HG02759 (cell line): ENCODE data around the gene BTBD6.

ENCODE experiments used
- ATAC-seq: cut with Tn5 transposase; IDR thresholded peaks from one replicate; pipeline ENCODE4 v1.9.1; 2021; ENCODE audit warnings: mild to moderate bottlenecking, moderate library complexity; ENCODE audit not compliant: unreplicated experiment

The BTBD6 gene

DNA sequence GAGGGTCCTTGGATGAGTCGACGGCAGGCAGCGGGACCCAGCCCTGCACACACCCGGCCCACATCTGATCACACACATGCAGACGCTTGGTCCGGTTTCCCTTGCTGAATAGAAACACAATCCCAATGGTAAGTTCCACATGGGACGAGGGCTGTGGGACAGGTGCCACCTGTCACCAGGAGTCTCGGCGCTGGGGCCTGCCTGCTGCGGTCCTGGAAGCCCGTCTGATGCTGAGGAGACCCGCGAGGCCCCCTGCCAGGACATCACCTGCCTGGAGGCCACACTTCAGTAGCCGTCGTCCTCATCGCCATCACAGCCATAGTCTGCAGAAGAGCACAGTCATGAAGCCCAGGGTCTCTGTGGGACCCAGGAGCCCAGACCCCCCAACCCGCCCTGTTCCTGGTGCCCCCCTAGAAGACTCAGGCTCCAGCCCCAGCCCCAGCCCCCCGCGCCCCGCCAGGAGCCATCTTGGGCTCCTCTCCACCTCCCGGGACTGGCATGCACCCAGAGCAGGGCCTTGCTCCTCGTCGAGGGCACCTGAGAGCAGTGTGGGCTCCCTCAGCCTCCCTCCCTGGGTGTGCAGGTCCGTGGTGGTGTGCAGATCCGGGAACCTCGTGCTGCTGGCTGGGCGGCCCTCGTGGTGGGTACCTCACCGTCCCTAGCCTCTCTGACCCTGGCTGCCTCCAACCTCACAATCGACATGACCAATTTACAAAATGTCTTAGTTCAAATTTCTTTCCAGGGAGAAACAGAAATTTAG is 37.9 kb upstream of the BTBD6 start:
- no peak for ATAC-seq

DNA sequence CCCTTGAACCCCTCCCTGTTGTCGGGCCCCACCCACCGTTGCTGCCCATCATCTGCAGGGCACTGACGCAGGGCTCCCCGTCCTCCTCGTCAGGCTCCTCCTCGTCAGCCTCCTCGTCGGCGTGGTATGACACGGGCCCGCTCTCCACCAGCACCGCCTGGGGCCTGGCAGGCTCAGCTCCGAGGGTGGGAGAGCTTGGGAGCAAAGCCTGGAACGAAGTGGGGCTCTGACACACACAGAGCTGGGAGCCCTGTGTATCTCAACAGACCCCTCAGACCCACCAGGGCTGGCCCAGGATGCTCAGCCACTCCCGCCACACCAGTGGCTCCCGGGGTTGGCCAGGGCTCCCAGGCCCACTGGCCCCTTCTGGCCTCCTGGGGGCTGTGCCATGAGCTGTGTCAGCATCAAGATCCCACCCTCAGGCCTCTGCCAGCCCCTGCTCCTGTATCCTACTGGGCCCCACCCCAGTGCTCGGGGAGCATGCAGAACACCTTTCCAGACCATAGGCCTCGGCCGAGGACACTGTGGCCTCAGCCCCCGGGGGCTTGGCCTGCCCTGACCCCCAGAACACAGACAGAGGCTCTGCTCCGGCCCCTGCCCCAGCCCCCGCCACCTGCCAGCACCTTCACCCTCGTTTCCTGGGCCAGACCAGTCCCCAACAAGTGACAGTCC is 37.1 kb upstream of the BTBD6 start:
- no peak for ATAC-seq

DNA sequence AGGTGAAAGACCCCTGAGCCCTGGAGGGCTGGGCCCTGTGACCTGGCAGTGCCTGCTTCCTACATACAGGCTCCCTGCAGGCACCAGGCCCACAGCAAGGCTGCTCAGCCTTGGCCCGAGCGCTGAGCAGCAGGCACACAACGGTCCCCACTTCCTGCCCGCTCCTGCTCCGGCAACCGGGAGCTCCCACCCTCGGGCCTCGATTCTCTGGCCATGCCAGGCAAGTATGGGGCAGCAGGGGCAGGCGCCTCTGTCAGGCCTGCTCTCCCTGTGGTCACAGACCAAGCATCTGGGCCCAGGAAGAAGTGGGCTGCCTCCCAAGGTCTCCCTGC is 36.6 kb upstream of the BTBD6 start:
- no peak for ATAC-seq

DNA sequence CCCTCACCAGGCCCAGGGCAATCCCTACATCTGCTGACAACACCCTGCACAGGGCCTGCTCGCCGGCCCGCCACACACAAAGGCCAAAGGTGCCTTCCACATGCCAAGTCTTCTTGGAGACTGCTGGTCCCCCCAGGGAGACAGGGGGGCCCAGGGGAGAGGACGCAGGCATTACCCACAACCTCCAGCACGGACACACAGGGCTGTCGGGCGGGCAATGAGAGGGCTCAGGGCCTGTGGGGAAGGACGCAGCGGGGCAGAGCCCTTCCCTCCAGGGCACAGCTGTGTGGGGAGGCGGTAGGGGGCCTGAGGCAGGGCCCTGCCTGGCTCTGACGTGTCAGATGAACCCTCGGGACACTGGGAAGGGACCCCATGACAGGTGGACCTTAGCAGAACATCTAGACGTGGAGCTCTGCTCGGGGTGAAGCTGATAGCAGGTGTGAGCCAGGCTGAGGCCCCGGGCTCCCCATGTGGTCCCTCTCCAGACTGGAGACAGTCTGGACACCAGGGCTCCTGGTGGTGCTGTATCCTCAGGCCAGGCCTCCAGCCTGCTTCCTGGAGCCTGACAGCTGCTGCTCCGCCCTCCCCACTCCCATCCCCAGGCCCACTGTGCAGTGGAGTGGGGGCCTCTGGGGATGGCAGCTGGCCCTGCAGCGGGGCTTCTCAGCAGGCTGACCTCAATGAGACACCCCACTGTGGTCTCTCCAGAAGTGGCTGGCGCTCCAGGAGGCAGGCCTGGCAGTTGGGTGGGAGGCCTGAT is 35.6 kb upstream of the BTBD6 start:
- no peak for ATAC-seq

DNA sequence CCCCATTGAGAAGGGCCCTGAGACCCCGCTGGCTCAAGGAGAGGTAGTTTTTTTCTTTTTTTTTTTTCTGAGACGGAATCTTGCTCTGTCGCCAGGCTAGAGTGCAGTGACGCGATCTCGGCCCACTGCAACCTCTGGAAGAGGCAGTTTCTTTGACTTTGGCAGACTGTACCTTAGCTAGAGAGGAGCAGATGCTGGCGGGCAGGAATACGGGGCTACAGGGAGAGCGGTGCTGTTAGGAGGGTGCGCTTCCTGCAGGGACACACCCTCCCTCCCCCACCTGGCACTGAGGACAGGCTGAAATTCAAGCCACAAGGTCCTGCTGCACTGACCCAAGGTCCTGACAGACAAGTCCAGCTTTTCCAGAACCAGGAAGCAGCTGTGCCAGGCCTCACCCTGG is 35.0 kb upstream of the BTBD6 start:
- ATAC-seq = no peak

DNA sequence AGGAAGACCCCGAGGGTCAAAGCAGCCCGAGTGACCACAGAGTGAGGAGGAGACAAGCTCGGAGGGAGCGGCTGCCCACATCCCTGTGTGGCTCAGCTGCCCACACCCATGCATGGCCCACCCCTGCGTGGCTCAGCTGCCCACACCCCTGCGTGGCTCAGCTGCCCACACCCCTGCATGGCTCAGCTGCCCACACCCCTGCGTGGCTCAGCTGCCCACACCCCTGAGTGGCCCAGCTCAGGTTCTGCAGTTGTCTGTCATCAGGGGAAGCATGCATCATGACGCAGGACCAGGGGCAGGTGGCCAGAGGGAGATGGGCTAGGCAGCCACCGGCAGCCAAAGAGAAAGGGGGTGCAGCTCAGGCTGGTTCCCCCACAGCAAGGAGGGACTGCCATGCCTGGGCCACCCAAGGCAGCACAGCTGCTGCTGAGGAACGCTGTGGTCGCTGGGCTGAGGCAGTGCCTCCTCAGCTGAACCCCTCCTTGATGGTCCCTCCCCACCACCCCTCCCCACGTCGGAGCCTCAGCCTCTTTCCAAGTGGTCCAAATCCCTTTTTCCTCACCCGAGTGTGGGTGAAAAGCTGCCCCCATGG is 33.9 kb upstream of the BTBD6 start:
- no peak for ATAC-seq

DNA sequence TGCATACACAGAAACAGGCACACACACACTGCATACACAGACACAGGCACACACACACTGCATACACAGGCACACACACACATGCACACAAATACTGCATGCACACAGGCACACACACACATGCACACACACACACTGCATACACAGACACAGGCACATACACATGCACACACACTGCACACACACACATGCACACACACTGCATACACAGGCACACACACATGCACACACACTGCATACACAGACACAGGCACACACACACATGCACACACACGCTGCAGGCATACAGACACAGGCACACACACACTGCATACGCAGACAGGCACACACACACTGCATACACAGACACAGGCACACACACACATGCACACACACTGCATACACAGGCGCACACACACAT is 32.7 kb upstream of the BTBD6 start:
- ATAC-seq = no peak

DNA sequence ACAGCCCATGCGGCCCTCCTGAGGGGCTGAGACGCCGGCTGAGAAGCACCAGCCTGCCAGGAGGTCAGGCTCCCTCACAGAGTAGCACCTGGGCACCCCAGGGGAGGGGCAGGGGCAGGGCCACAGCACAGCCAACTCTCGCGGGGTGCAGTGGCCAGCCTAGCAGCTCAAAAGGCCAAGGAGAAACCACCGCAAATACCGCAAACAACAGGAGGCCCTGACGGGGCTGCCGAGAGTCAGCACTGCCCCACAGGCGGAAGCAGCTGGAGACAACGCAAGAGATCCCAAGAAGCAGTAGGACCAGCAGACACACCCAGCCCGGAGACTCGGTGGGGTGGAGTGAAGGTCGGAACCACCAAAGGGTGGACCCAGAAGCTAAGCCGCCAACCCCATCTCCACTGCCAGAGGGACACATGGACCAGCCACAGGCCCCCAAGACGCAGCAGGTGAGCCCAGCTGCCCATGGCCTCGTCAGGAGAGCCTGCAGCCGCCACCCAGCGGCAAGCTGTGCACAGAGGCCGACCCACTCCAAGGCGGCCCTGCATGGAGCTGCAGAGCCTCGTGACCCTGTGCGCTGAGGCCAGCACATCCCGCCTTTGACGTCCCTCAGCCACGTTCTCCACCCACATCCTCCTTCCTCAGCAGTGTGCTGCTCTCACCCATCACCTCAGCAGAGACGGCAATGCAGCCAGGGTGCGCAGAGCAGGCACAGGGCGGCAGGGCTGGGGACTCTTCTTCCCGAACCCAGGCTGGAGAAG is 31.7 kb upstream of the BTBD6 start:
- ATAC-seq = no peak

DNA sequence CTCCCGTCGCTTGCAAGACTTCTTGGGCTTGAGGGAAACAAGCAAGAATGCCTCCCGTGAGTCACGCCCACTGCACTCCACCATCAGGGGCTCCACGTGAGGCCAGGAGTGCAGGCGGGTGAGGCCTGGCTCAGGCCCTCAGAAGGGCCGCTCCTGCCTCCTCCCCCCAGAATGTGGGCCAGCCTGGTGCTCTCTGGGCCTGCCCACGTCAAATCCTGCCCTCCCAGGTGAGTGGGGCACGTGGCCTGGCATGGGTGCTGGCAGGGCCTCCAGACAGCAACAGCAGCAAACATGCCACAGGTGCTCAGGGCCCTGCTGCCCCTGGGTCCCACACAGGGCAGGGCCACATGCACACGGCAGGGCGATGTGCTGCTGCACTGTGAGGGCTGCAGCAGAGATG is 30.6 kb upstream of the BTBD6 start:
- no peak for ATAC-seq

DNA sequence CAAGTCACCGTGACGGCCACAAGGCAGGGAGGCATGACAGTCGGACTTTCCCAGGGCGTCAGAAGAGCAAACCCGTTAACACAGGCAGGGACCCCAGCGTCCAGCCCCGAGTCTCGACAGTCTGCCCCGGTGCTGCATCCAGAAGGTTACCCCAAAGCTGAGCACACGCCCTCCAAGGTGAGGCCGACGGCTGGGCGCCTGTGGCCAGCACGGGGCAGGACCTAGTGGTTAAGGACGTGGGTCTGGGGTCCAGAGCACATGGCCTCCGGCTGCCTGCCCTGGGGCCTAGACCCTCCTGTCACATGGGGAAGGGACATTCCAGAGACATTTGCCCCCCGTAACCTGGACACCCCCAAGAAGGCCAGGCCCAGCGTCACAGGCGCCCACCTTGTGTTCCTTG is 29.7 kb upstream of the BTBD6 start:
- no peak for ATAC-seq

DNA sequence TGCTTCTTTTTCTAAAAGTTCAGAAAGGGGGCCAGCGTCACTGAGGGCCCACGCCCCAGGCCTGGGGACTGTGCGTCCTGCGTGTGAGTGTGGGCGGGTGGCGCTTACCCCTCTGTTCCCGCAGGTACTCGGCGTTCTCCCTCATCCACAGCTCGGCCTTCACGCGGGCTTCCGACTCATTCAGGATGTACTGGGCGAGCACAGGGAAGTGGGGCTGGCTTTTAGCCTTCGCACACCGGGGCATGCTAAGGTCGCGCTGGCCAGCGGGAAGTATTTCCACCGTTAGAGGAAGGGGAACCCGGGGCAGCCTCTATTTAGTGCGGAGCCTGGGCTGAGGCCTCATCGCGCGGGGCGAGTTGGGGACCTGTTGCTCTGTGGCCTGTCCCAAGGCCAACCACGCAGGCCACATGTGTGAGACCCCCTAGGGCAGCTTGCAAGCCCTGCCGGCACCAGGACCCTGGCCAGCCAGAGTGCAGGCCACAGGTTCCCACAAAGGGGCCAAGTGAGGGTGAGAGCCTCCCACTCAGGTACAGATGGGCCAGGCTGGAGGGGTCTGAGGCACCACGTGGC is 29.2 kb upstream of the BTBD6 start:
- no peak for ATAC-seq

DNA sequence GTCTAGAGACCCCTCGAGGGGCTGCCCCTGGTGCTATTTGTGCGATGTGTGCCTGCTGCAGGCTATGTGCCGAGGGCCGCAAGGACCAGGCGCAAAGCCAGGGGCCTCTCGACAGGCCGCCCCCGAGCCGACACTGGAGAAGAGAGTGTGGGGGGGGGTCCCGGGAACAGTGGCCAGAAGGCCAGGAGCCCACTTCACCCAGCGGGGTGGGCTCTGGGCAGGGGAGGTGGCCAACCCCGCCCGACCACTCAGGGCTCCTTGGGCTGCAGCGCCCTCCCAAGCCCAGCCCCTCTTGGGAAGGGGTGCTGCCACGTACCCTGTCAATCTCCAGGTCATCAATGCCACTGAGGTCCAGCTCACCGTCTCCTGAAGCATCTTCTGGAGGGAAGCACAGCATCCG is 28.6 kb upstream of the BTBD6 start:
- ATAC-seq = no peak

DNA sequence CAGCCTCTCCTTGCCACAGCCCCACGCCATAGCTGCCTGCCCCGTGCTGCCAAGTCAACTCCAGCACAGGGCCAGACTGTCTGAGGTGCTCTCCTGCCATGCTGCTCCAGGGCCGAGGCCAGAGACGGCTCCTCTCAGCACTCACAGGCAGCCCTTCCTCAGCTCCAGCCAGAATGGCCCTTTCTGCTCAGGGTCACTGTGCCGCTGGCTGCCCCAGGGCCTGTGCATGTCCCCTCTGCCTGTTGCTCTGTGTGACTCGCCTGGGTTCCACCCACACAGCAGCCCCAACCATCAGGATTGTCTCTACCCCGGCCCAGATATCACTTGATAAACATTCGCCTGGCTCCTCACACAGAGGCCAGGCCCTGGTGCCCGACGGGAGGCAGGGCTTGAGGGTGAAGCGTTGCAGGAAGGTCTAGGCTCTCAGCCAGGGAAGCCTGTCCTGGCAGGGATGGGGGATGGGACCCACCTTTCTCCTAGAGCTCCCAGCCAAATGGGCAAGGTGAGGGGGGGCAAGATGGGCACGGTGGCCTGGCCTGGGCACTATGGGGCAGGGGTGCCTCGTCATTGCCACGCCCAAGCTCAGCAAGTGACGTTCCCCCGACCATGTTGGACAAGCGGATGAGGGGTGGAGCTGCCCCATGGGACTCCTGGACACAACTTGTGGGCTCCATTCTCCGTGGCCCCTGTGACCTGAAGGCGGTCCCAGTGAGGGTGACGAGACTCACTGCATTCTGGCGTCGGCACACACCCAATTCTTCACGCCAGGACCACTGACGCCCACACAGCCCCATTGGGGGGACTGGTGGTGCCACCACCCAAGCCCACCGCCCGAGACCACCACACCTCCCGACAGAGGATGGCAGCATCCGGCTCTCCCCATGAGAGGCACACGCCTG is 27.4 kb upstream of the BTBD6 start:
- no peak for ATAC-seq

DNA sequence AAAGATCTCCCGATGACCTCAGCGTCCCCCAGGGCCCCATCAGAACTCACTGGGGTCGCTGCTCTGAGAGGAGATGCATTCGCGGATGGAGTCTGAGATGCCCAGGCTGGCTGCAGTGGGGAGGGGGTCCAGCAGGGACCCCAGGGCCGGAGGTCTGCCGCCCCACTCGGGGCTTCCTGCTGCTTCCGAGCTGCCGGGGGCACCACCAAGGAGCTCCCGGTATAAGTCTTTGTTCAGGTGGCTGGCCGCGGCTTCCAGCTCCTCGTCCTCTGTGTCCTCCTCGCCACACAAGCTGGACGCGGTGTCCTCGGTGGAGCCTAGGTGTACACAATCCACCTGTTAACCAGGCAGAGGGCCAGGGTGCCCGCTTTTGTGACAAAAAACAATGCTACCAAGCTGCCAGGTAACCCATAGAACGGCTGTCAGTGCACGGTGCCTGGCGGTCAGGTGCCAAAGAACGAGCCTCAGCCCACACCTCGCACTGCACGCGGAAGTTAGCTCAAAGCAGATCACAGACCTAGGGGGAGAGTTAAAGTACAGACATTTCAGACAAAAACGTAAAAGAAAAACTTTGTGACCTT is 26.6 kb upstream of the BTBD6 start:
- ATAC-seq = no peak

DNA sequence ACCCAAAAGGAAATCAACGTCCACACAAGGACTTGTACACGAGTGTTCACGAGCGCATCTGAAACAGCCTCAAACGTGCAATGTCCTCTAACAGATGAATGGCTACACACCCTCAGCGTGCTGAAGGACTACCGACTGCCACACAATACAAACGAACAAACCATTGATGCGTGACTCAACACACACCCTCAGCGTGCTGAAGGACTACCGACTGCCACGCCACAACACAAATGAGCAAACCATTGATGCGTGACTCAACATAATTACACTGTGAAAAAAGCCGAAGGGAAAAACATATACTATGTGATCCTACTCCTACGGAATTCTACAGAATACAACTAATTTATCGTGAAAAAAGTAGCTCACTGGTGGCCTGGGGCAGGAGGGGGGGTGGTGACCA is 25.1 kb upstream of the BTBD6 start:
- no peak for ATAC-seq

DNA sequence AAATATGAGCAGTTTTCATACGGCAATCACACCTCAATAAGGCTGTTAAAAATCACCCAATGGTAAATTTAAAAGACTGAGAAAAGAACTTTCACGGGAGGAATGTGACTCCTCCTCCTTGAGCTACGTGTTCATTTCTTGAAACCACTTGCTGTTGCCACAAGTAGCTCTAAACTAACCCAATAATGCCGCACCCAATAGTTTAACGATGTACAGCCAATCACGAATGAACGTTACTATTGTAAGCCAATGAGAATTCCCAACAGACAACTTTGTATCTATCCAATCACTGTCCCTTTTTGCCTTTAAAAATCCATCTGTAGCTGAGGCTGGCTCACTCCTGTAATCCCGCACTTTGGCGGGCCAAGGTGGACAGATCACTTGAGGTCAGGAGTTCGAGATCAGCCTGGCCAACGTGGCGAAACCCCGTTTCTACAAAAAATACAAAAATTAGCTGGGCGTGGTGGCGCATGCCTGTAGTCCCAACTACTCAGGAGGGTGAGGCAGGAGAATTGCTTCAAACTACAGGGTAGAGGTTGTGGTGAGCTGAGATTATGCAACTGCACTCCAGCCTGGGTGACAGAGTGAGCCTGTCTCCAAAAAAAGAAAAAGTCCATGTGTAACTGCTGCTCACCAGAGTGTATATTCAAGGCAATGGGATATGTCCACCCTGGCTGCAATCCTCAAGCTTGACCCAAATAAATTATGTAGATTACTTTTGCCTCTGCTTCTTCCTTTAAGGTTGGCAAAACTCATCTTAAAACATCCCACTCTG is 24.4 kb upstream of the BTBD6 start:
- ATAC-seq = no peak

DNA sequence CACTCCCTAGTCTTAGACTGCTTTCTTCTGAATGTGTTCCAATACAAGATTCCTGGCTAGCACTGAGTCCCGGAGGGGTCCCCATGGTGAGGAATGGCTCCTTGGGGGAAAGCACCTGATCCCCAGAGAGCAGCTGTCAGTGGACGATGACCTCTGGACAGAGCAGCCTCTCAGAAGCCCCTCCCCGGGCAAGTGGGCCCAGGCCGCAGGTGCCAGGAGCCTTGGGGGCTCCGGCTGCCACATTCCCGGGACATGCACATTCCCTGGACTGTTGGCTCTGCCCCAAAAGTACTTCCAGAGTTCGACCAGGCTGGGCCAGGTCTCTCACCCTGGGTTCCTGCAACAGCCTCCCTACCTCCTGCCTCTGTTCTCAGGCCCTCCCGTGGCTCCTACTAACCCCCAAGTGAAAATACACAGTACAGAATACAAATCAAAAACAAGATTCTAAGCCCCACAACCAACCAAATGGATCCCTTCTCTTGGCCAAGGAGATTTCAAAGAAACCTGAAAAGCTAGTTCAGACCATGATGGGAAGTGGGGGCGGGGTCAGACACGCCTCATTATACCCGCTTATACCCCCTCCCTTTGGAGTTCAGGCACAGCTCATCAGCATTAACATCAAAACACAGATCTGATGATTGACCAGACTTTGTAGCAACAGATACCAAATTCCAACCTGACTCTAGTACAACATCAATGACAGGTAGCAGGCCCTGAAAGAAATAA is 23.3 kb upstream of the BTBD6 start:
- no peak for ATAC-seq

DNA sequence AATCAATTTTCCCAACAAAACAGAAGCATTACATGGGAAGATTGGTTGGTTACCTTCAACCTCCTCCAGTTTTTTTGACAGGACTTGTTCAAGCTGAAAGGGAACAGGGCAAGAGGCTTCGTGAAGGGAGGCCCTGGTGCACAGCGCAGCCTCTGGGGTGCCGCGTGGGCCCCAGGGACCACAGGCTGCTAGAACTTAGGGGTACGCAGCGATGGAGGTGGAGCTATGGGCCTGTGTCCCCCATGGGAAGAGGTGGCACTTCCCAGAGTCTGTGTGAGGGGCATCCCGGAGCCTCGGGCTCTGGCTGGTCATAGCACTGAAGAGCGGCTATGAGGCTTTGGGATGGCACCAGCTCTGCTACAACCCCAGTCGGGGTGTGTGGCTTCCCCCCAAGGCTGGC is 22.1 kb upstream of the BTBD6 start:
- ATAC-seq = no peak
